Kidney epithelial cell (primary cell): Measurements from ENCODE around the gene RAB40C. TPM values are rescaled to one million over a fixed set of nuclear protein-coding genes. Genes with fewer than 3 reads are reported as not detected.

Source experiments
- DNase-seq: peaks from one replicate; pipeline ENCODE4 v3.0.0-alpha.2; 2010; ENCODE audit warnings: low read depth
- H3K27me3 ChIP-seq: 2 replicates; pipeline ENCODE4 v1.6.0; 2011; ENCODE audit warnings: low read length; ENCODE audit not compliant: control insufficient read depth, insufficient read depth
- H3K36me3 ChIP-seq: 2 replicates; pipeline ENCODE4 v1.5.1; 2011; ENCODE audit warnings: low read length; ENCODE audit not compliant: control insufficient read depth, insufficient read depth
- H3K4me3 ChIP-seq: 2 replicates; pipeline ENCODE4 v1.5.1; 2011; ENCODE audit warnings: low read depth, mild to moderate bottlenecking, control low read depth, low read length
- total RNA-seq: library from RNA; depleted of rRNA; stranded (reverse); fragments of >200 nt; gene quantifications from 2 replicates; pipeline ENCODE4 v1.2.3, GENCODE V29; 2015
- TF ChIP-seq, protein P1 (sequence below): IDR thresholded peaks from 2 replicates; pipeline ENCODE4 v1.5.1; 2011; ENCODE audit warnings: mild to moderate bottlenecking, moderate library complexity, low read length, control low read depth, inconsistent platforms; ENCODE audit not compliant: insufficient read depth, poor library complexity, severe bottlenecking

The RAB40C gene
- total RNA-seq, 1 donor from 2014 or later = 16.5 TPM

DNA sequence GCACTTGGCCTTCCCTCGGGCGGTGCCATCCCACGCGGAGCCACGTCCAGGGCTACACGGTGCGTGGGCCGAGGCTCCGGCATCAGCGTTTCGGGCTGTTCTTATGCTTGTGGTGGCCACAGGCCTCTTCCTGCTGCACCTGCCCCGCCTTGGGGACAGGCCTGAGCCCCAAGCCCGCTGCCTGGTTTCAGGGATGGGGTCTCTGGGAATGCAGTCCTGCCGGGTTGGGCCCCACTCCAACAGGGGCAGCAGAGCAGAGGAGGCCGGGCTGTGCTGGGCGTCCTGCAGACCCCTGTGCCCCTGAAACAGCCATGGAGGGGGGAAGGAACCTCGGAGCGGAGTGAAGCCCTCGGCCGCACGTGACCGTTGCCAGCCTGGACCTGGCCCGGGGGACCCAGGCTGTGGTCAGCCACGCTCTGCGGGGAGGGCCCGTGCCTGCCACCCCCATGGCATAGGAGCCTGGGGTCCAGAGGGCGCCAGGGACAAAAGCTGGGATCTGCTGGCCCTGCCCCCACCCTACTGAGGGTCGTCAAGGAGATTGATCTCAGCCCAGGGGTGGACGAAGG is 40.5 kb downstream of the RAB40C start:
- H3K27me3 ChIP-seq = peaks cover 4% of the 10 kb centered on the region
- DNase-seq = no peak
- H3K36me3 ChIP-seq = peaks cover 2% of the 10 kb centered on the region
- H3K4me3 ChIP-seq = no peak overlapping the region
- TF ChIP-seq, protein P1, sequence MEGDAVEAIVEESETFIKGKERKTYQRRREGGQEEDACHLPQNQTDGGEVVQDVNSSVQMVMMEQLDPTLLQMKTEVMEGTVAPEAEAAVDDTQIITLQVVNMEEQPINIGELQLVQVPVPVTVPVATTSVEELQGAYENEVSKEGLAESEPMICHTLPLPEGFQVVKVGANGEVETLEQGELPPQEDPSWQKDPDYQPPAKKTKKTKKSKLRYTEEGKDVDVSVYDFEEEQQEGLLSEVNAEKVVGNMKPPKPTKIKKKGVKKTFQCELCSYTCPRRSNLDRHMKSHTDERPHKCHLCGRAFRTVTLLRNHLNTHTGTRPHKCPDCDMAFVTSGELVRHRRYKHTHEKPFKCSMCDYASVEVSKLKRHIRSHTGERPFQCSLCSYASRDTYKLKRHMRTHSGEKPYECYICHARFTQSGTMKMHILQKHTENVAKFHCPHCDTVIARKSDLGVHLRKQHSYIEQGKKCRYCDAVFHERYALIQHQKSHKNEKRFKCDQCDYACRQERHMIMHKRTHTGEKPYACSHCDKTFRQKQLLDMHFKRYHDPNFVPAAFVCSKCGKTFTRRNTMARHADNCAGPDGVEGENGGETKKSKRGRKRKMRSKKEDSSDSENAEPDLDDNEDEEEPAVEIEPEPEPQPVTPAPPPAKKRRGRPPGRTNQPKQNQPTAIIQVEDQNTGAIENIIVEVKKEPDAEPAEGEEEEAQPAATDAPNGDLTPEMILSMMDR = no peak

DNA sequence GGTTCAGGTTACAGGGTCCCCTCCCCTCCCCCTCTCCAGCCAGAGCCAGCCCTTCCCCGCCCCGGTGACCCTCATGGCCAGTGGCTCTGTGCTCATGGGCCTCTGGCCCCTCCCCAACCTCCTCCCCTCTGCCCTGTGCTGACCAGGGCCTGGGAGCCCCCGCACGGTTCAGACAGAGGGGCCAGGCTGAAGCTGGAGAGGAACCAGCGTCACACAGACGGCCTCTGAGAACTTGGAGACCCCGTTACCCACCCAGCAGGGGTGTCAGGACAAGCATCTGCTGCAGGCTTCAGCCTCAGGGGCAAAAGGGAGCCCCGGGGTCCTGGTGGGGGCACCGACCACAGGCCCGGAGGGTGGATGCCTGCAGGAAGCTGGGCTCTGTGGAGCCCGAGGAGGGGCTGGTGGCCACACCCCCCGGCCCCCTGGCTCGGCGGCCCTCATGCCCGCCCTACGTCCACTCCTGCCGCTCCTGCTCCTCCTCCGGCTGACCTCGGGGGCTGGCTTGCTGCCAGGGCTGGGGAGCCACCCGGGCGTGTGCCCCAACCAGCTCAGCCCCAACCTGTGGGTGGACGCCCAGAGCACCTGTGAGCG is 41.0 kb downstream of the RAB40C start, which contains the start of gene WFIKKN1:
TSS of gene WFIKKN1 (plus strand) at position 171 of the 591 bp plus-strand sequence. CDS start at position 440, 269 bp downstream.
- DNase-seq = no peak
- Histone ChIP-seq H3K27me3 (peaks cover 4% of the 10 kb centered on the region), H3K4me3 (no peak within 1 kb of the TSS), H3K36me3 (peaks cover 2% of the 10 kb centered on the region)
- TF ChIP-seq, protein P1 = no peak

DNA sequence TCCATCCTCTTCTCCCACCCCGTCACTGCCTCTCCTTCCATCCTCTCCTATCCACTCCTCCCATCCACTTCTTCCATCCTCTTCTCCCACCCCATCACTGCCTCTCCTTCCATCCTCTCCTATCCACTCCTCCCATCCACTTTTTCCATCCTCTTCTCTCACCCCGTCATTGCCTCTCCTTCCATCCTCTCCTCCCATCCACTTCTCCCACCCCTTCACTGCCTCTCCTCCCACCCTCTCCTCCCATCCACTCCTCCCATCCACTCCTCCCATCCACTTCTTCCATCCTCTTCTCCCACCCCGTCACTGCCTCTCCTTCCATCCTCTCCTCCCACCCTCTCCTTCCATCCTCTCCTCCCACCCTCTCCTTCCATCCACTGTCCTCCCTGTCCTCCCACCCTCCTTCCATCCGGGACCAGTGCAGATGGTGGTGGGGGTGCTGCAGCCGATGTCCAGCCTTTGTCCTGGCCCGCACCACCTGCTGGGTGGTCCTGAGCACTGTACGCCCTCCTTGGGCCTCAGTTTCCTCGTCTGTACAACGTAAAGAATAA is 42.0 kb downstream of the RAB40C start:
- Histone ChIP-seq H3K36me3 (no peaks in the 10 kb centered on the region), H3K4me3 (no peak overlapping the region), H3K27me3 (peaks cover 4% of the 10 kb centered on the region)
- no peak for DNase-seq
- TF ChIP-seq, protein P1 = no peak

DNA sequence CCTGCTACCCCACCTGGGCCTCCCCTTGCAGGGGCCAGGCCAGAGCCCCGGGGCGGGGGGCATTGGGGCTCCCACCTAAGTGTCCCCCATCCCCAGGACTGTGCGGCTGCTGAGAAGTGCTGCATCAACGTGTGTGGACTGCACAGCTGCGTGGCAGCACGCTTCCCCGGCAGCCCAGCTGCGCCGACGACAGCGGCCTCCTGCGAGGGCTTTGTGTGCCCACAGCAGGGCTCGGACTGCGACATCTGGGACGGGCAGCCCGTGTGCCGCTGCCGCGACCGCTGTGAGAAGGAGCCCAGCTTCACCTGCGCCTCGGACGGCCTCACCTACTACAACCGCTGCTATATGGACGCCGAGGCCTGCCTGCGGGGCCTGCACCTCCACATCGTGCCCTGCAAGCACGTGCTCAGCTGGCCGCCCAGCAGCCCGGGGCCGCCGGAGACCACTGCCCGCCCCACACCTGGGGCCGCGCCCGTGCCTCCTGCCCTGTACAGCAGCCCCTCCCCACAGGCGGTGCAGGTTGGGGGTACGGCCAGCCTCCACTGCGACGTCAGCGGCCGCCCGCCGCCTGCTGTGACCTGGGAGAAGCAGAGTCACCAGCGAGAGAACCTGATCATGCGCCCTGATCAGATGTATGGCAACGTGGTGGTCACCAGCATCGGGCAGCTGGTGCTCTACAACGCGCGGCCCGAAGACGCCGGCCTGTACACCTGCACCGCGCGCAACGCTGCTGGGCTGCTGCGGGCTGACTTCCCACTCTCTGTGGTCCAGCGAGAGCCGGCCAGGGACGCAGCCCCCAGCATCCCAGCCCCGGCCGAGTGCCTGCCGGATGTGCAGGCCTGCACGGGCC is 42.8 kb downstream of the RAB40C start:
- TF ChIP-seq, protein P1 = no peak
- no peak for DNase-seq
- Histone ChIP-seq H3K4me3 (no peak overlapping the region), H3K36me3 (no peaks in the 10 kb centered on the region), H3K27me3 (peaks cover 4% of the 10 kb centered on the region)

DNA sequence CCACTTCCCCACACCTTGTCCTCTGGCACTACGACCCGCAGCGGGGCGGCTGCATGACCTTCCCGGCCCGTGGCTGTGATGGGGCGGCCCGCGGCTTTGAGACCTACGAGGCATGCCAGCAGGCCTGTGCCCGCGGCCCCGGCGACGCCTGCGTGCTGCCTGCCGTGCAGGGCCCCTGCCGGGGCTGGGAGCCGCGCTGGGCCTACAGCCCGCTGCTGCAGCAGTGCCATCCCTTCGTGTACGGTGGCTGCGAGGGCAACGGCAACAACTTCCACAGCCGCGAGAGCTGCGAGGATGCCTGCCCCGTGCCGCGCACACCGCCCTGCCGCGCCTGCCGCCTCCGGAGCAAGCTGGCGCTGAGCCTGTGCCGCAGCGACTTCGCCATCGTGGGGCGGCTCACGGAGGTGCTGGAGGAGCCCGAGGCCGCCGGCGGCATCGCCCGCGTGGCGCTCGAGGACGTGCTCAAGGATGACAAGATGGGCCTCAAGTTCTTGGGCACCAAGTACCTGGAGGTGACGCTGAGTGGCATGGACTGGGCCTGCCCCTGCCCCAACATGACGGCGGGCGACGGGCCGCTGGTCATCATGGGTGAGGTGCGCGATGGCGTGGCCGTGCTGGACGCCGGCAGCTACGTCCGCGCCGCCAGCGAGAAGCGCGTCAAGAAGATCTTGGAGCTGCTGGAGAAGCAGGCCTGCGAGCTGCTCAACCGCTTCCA is 43.6 kb downstream of the RAB40C start:
- TF ChIP-seq, protein P1 = no peak
- H3K27me3 ChIP-seq = peaks cover 4% of the 10 kb centered on the region
- DNase-seq = no peak

More for the DNA sequence above, 43.6 kb downstream of the RAB40C start:
- no peak overlapping the region for H3K4me3 ChIP-seq
- no peaks in the 10 kb centered on the region for H3K36me3 ChIP-seq
